Tibial artery (tissue), 4 donors: ENCODE measurements around the gene ITPR3.

Source experiments
- DNase-seq, 2 donors: peaks; one replicate each; pipeline ENCODE4 v3.0.0-alpha.2; 2019
- H3K27ac ChIP-seq, 2 donors: fragments of 200-600 bp; sonication (generic) in 1 of 2; 1 replicate in 1 of 2; 2 replicates in 1 of 2; pipeline ENCODE4 v1.5.1; 2018 to 2019; ENCODE audit warnings: mild to moderate bottlenecking in 1 of 2
- H3K27me3 ChIP-seq, 2 donors: fragments of 200-600 bp; sonication (generic) in 1 of 2; one replicate each; pipeline versions ENCODE4 v1.5.1 to v1.6.0; 2016 to 2019
- H3K36me3 ChIP-seq, 3 donors: fragments of 200-600 bp; sonication (generic) in 2 of 3; one replicate each; pipeline ENCODE4 v1.5.1; 2016 to 2019; ENCODE audit warnings: mild to moderate bottlenecking in 2 of 3
- H3K4me1 ChIP-seq, 4 donors: fragments of 200-600 bp; sonication (generic) in 2 of 4; 1 replicate in 3 of 4; 2 replicates in 1 of 4; pipeline ENCODE4 v1.5.1; 2016 to 2019
- H3K4me3 ChIP-seq, 2 donors: fragments of 200-600 bp; sonication (generic) in 1 of 2; 1 replicate in 1 of 2; 2 replicates in 1 of 2; pipeline ENCODE4 v1.5.1; 2018 to 2019; ENCODE audit warnings: mild to moderate bottlenecking in 2 of 2
- H3K9me3 ChIP-seq, 3 donors: fragments of 200-600 bp; sonication (generic) in 1 of 3; one replicate each; pipeline ENCODE4 v1.5.1; 2016 to 2019
- CTCF ChIP-seq, 2 experiments: fragments of 200-600 bp in 1 of 2; fragments of 450-650 bp in 1 of 2; IDR thresholded peaks; one replicate each; pipeline ENCODE4 v1.5.1; 2017 to 2019; ENCODE audit warnings: antibody characterized with exemption in 2 of 2, mild to moderate bottlenecking in 1 of 2, moderate library complexity in 1 of 2
- intact Hi-C: fragments of 100-400 bp; cut with DNase I; formaldehyde crosslinking; loops from one replicate; pipeline ENCODE4 v1.15.0; 2023; ENCODE audit warnings: low total_unique reads

The ITPR3 gene

DNA sequence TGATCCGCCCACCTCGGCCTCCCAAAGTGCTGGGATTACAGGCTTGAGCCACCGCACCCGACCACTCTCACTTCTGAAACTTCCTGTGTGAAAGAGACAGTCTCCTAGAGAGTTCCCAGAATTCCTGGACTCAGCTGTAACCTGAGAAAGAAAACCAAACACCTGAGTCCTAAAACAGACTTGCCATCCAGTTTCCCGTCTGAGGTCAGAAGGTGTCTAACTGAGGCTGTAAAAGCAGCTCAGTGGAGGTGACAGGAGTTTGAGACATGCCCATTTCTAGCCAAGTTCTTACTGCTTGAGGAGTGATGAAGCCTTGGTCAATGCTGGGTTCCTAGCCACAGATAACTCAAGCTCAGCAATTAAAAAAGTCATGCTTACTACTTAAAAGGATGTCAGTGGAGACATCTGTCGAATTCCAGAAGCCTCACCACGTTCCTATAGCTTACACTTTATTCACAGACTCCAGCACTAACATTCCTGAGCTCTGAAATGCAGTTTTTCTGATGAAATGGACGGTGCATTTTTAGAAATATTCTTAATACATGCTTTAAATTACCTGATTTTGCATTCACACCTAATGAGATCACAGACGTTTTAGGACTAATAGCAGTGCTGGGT is 84.3 kb downstream of the ITPR3 start:
- DNase-seq: no peak
- Histone ChIP-seq H3K27me3 (no peaks in the 10 kb centered on the region), H3K4me1 (peaks cover 0 to 2% (median under 1%) of the 10 kb centered on the region in 4 donors), H3K36me3 (peaks cover 0 to 4% (median 0%) of the 10 kb centered on the region in 3 donors), H3K4me3 (no peak overlapping the region), H3K27ac (no peak overlapping the region), H3K9me3 (no peaks in the 10 kb centered on the region)
- no peak for TF ChIP-seq CTCF (IDR thresholded peaks at IDR 0.05)
- intact Hi-C loops: no loop called here

DNA sequence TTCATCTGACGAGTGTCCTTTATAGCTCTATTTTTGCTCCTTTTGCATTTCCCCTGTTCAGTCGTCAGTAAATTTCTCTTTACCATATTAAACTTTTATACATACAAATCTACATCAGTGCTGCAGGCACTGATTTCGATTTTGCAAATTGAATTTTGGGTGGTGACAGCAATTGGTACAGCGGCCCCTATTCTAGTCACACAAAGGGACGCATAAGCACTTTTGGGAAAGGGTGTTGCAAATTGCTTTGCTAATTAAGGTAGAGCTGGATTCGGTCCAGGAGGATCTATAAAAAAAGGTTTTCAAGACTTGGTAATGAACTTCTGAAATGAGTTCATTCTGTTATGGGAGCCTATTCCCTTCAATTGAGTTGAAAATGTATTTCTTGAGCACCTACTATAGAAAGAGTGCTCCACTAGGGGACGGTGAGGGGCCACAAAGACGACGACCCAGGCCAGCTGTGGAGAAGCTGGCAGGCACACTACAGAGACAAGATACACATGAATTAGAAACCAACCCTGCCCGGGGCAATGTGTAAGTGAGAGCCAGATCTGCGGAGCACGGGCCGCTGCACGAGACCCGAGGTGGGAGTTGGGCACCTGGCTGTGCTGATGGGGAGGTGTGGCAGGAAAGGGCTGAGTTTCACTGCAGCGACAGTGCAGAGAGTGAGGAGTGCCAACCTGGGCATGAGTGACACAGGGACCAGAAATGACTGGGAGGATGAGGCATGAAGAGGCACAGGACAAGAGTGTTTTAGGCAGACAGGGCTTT is 85.0 kb downstream of the ITPR3 start:
- Histone ChIP-seq H3K4me3 (no peak overlapping the region), H3K9me3 (no peaks in the 10 kb centered on the region), H3K27me3 (no peaks in the 10 kb centered on the region), H3K27ac (no peak overlapping the region), H3K36me3 (peaks cover 0 to 4% (median 0%) of the 10 kb centered on the region in 3 donors), H3K4me1 (peaks cover 0 to 9% (median 7%) of the 10 kb centered on the region in 4 donors)
- intact Hi-C loops: no loop called here
- DNase-seq: no peak
- no peak for TF ChIP-seq CTCF (IDR thresholded peaks at IDR 0.05)

- TF ChIP-seq CTCF (IDR thresholded peaks at IDR 0.05): no peak
- no peak for DNase-seq
- no peaks in the 10 kb centered on the region for H3K9me3 ChIP-seq
- no peak overlapping the region for H3K4me3 ChIP-seq
- H3K4me1 ChIP-seq: peaks cover 0 to 9% (median 7%) of the 10 kb centered on the region in 4 donors
- H3K27ac ChIP-seq: no peak overlapping the region
- no peaks in the 10 kb centered on the region for H3K27me3 ChIP-seq
- peaks cover 0 to 4% (median 0%) of the 10 kb centered on the region in 3 donors for H3K36me3 ChIP-seq
- intact Hi-C loops: no loop called here
These were observed 86.6 kb downstream of the ITPR3 start for GRCh38 chr6:33707771-33708170.

GRCh38 chr6:33708516-33709204 is 87.5 kb downstream of the ITPR3 start:
- Histone ChIP-seq H3K4me3 (no peak overlapping the region), H3K36me3 (peaks cover 0 to 4% (median 0%) of the 10 kb centered on the region in 3 donors), H3K9me3 (no peaks in the 10 kb centered on the region), H3K27ac (no peak overlapping the region), H3K27me3 (no peaks in the 10 kb centered on the region), H3K4me1 (peaks cover 0 to 9% (median 7%) of the 10 kb centered on the region in 4 donors)
- intact Hi-C loops: no loop called here
- no peak for TF ChIP-seq CTCF (IDR thresholded peaks at IDR 0.05)
- no peak for DNase-seq

DNA sequence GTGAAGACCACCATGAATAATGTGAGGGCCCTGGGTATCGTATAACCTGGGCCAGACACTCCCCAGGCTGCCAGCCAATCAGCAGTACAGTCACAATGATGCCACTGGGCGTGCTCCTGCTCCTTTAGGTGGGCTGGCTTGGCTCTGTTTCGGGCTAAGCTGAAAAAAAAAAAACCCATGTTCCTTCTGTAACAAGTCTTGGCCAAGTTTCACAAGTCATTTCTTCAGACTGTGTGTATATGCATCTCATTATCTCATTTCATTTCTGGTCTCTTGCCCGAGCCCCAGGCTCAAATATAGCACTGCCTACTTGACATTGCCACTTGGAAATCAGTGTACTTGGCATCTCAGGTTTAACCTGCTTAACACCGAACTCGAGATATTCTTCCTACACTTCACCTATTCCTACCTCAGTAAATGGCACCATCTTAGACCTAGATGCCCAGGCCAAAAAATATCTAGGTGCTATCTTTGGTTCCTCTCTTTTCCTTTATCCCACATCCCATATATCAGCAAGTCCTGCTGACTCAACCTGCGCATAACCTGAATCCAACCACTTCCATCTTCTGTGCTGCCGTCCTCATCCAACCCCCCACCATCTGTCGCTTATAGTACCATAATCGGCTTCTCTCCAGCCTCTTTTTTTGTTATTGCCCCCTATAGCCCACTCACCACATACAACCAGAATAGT is 88.6 kb downstream of the ITPR3 start:
- intact Hi-C loops: loop anchor here (10.0 kb wide), 1 partner anchor 55 kb away; no protein-coding TSS in a partner anchor
- no peak overlapping the region for H3K4me3 ChIP-seq
- no peak for TF ChIP-seq CTCF (IDR thresholded peaks at IDR 0.05)
- no peaks in the 10 kb centered on the region for H3K36me3 ChIP-seq
- no peak overlapping the region for H3K27ac ChIP-seq
- H3K27me3 ChIP-seq: no peaks in the 10 kb centered on the region
- no peak for DNase-seq
- no peaks in the 10 kb centered on the region for H3K9me3 ChIP-seq
- peaks cover 0 to 9% (median 7%) of the 10 kb centered on the region in 4 donors for H3K4me1 ChIP-seq
